ENCODE data around the gene C16orf46. TPM values are rescaled to one million over a fixed set of nuclear protein-coding genes. Genes with fewer than 3 reads are reported as not detected.
A peak's percentile ranks its signal among the peaks of the same experiment; 100 is the strongest.

C16orf46 gene
- total RNA-seq, result 1 to 10 TPM in 1 of 2 donors, under 1 TPM in 1; 0.54 to 1.3 TPM

DNA sequence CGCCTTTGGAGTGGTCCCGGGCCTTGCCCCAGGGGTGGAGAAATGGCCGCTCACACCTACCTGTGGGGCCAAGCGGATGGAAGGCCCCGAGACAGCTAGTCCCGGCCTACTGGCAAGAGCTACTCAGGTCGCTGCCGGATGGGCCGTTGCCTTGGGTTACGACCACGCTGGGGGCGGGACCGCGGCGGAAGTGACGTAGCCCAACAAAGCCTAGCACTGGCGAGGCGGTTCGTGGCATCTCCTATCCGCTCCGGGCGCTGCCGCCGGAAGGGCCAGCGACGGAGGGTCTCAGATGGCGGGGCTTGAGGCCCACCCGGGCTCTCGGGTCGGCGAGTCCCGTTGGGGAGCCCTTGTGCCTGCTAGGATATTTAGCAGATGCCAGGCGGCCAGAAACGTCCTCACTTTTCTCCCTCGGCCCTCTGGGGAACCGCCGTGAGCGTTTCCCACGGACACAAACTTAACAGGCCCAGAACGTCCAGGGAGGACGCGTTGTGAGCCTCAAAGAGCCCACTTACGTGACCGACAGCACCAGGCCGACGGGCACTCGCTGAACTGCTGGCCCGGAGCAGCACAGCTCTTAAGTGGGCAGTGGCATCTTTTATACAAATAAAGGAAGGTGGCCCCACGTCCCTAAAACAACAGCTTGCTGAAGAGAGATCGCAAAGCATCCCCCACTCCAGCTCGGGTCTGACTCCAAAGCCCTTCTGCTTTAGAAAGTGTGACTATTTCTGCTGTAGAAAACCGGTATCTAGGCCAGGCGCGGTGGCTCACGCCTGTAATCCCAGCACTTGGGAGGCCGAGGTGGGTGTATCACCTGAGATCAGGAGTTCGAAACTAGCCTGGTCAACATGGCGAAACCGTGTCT is at the start of gene C16orf46:
Gene C16orf46, minus strand, starts transcription at position 163 of the 865 bp plus-strand sequence. CDS start 13,283 bp downstream, outside the sequence.
- Histone ChIP-seq H3K4me1 (ENCODE audit: control insufficient read depth in 1 of 2, low read depth in 2 of 2) (peaks cover 0 to 5% of the 10 kb centered on the region in 2 donors), H3K4me3 (peak within 1 kb of the TSS; percentile 86), H3K9me3 (no peaks in the 10 kb centered on the region), H3K27ac (peak within 1 kb of the TSS; percentile 91 to 95), H3K36me3 (no peaks in the 10 kb centered on the region), H3K27me3 (replicated peaks; ENCODE audit: insufficient read depth) (no peaks in the 10 kb centered on the region)
- peak; percentile 89 for DNase-seq (ENCODE audit: low spot score)
- TF ChIP-seq, protein P1, sequence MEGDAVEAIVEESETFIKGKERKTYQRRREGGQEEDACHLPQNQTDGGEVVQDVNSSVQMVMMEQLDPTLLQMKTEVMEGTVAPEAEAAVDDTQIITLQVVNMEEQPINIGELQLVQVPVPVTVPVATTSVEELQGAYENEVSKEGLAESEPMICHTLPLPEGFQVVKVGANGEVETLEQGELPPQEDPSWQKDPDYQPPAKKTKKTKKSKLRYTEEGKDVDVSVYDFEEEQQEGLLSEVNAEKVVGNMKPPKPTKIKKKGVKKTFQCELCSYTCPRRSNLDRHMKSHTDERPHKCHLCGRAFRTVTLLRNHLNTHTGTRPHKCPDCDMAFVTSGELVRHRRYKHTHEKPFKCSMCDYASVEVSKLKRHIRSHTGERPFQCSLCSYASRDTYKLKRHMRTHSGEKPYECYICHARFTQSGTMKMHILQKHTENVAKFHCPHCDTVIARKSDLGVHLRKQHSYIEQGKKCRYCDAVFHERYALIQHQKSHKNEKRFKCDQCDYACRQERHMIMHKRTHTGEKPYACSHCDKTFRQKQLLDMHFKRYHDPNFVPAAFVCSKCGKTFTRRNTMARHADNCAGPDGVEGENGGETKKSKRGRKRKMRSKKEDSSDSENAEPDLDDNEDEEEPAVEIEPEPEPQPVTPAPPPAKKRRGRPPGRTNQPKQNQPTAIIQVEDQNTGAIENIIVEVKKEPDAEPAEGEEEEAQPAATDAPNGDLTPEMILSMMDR (IDR thresholded peaks at IDR 0.05), result no peak
- peak; percentile 98 for ATAC-seq (ENCODE audit: insufficient number of reproducible peaks, low FRiP score, low read depth)

- ATAC-seq (ENCODE audit: insufficient number of reproducible peaks, low FRiP score, low read depth) (no peak), DNase-seq (ENCODE audit: low spot score) (no peak)
- H3K27ac ChIP-seq, result no peak overlapping the region
- TF ChIP-seq, protein P1 (IDR thresholded peaks at IDR 0.05), result no peak
- no peak overlapping the region for H3K4me3 ChIP-seq
- H3K27me3 ChIP-seq (replicated peaks; ENCODE audit: insufficient read depth), result no peaks in the 10 kb centered on the region
- H3K36me3 ChIP-seq, result no peaks in the 10 kb centered on the region
- H3K4me1 ChIP-seq (ENCODE audit: control insufficient read depth in 1 of 2, low read depth in 2 of 2), result no peaks in the 10 kb centered on the region
- H3K9me3 ChIP-seq, result no peaks in the 10 kb centered on the region
Measured at GRCh38 chr16:81123092-81123852, 46.2 kb upstream of the C16orf46 start.

GRCh38 chr16:81121474-81121990 is 44.5 kb upstream of the C16orf46 start:
- Histone ChIP-seq H3K9me3 (no peaks in the 10 kb centered on the region), H3K27me3 (replicated peaks; ENCODE audit: insufficient read depth) (no peaks in the 10 kb centered on the region), H3K36me3 (no peaks in the 10 kb centered on the region), H3K27ac (no peak overlapping the region), H3K4me3 (no peak overlapping the region), H3K4me1 (ENCODE audit: control insufficient read depth in 1 of 2, low read depth in 2 of 2) (no peaks in the 10 kb centered on the region)
- ATAC-seq (ENCODE audit: insufficient number of reproducible peaks, low FRiP score, low read depth) (no peak), DNase-seq (ENCODE audit: low spot score) (no peak)
- TF ChIP-seq, protein P1 (IDR thresholded peaks at IDR 0.05), result no peak

GRCh38 chr16:81117436-81117835 is 40.4 kb upstream of the C16orf46 start:
- Histone ChIP-seq H3K36me3 (no peaks in the 10 kb centered on the region), H3K27me3 (replicated peaks; ENCODE audit: insufficient read depth) (no peaks in the 10 kb centered on the region), H3K9me3 (no peaks in the 10 kb centered on the region), H3K27ac (no peak overlapping the region), H3K4me3 (no peak overlapping the region), H3K4me1 (ENCODE audit: control insufficient read depth in 1 of 2, low read depth in 2 of 2) (no peaks in the 10 kb centered on the region)
- ATAC-seq (ENCODE audit: insufficient number of reproducible peaks, low FRiP score, low read depth) (no peak), DNase-seq (ENCODE audit: low spot score) (no peak)
- TF ChIP-seq, protein P1 (IDR thresholded peaks at IDR 0.05), result no peak

DNA sequence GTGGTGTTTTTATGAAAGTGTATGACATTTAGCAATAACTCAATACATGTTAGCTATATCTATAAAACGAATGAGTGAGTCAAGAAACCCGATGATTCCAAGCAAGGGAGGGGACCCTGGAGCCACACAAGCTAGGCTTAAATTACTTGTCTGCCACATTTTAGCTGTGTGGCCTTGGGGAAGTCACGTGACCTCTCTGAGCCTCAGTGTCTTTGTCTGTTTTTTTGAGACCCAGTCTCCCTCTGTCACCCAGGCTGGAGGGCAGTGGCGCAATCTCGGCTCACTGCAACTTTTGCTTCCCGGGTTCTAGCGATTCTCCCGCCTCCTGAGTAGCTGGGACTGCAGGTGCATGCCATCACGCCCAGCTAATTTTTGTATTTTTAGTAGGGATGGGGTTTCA is 39.2 kb upstream of the C16orf46 start:
- no peaks in the 10 kb centered on the region for H3K4me1 ChIP-seq (ENCODE audit: control insufficient read depth in 1 of 2, low read depth in 2 of 2)
- no peaks in the 10 kb centered on the region for H3K9me3 ChIP-seq
- DNase-seq (ENCODE audit: low spot score) (no peak), ATAC-seq (ENCODE audit: insufficient number of reproducible peaks, low FRiP score, low read depth) (no peak)
- no peak overlapping the region for H3K4me3 ChIP-seq
- no peak overlapping the region for H3K27ac ChIP-seq
- H3K27me3 ChIP-seq (replicated peaks; ENCODE audit: insufficient read depth), result no peaks in the 10 kb centered on the region
- TF ChIP-seq, protein P1 (IDR thresholded peaks at IDR 0.05), result no peak
- no peaks in the 10 kb centered on the region for H3K36me3 ChIP-seq
